HG03095 (cell line): ENCODE data around the gene WASHC2C.
"Not testable (repeated sequence)": the region's sequence is repeated elsewhere in the genome, so short reads cannot be mapped to it uniquely, and the experiment has no call there.

Experiments used
- ATAC-seq: cut with Tn5 transposase; IDR thresholded peaks from one replicate; pipeline ENCODE4 v1.9.1; 2021; ENCODE audit warnings: moderate library complexity; ENCODE audit not compliant: unreplicated experiment

WASHC2C gene

DNA sequence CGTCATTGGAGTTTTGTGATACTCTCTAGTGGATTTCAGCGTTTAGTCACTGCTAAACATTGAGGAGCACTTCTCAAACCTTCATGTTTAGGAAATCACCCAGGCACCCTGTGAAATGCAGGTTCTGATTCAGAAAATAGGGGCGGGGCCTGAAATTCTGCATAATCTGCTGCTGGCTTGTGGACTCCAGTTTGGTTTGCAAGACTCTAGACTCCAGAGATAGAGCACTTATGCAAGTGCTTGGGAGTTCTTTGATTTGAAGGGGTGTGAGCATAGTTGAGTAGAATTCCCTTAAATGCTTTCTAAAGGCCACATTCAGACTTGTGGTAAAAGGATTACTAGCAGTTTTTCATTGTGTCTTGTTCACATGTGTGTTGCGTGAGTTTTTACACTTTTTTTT, 41.3 kb downstream of the WASHC2C start:
- not testable (repeated sequence) for ATAC-seq

DNA sequence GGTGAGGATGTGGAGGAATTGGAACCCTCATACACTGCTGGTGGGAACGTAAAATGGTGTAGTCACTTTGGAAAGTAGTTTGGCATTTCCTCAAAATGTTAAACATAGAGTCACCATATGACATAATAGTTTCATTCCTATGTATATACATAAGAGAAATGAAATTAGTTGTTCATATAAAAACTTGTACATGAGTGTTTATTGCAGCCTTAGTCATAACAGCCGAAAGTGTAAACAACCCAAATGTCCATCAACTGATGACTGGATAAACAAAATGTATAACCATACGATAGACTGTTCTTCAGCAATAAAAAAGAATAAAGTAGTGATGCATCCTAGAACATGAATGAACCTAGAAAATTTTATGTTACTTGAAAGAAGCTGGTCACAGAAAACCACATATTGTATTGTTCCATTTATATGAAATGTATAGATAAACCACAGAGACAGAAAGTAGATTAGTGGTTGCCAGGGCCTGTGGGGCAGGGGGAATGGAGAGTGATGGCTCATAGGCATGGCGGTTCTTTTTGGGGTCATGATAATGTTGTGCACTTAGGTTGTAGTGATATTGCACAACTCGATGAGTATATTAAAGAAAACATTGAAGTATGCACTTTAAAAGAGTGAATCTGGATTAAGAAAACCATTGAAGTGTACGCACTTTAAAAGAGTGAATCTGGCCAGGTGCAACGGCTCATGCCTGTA, 44.8 kb downstream of the WASHC2C start:
- not testable (repeated sequence) for ATAC-seq

DNA sequence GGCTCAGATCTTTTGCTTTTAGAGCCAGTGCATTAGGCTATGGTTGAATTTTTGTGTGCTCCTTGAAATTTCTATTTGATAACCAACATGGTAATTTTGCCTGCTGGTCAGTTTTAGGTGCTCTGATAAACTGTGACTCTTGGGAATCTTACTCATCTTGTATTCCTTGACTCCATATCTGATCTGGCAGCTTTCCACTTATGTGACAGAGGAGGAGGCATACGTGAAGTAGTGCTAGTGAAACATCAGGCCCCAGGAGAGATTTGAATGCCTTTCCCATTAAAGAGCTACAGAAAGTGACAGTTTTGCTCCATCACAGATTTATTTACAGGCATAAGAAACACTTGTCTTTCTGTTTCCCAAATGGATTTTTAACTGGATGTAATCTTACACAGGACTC, 59.2 kb downstream of the WASHC2C start:
- ATAC-seq = not testable (repeated sequence)

DNA sequence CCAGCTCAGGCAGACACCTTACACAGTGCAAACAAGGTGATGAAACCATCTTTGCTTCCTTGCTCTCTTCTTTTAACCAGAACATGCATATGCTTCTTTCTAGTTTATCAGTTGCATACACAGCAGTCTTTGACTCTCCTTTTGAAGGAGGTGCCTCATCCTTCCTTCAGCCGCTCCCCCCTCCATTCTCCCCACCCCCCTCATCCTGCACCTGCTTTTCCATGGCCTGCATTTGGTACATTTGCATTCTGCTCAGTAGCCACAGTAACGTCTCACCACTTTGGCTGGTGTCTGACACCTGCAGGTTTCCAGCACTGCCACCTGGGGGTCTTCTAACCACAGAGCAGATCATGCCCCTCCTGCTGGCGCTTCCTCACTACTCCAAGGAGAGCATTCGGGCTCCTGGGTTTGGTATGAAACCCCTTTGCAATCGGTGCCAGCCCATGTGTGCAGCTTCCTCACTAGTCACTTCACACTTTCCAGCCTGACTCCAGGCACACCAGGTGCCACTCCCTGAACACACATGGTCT, 60.2 kb downstream of the WASHC2C start:
- ATAC-seq = not testable (repeated sequence)

DNA sequence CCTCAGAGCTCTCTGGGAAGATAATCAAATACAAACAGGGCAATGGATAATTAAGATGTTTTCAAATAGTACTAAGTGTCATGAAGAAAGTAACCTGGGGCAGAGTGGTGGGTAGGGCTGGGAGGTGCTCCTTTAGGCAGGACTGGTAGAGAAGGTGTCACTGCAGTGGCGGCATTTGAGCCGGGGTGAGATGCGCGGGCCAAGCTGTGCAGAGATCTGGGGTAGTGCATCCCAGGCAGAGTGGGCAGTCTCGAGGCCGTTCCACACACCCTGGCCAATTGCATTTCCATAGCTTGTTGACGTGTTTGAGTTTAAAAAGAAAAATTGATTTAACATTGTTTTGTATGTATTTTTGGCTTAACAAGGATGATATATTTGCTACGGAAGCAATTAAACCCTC, 62.9 kb downstream of the WASHC2C start:
- ATAC-seq = not testable (repeated sequence)

DNA sequence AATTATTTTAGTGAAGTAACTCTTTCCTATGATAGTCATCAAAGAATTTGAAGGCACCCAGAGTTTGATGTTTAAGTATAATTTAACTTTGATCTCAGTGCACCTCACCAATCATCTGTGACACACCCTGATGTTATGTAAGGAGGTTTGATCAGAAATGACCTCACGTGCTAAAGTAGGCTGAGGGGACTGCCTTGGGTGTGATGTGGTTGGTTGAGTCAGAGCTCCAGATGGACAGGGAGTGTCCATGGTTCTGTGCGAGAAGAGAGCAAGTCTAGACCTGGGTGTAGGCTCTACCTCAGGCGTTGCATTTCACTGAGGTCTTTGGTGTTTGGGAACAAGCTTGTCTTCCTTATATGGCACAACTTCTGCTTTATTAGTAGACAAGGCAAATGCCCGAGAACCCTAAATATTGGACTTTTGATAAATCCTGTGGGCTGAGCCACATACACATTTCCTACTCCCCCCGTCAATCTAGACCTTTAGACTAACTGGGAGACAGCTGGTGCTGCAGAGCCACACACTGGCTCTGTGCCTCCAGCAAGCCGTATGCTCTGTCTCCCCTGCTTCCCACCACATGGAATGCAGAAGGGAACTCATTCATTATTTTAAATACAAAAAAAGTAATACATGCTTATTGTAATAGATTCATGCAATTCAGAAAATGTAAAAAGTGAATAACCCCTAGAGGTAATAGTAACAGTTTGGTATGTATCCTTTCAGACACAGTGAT, 63.8 kb downstream of the WASHC2C start:
- not testable (repeated sequence) for ATAC-seq

DNA sequence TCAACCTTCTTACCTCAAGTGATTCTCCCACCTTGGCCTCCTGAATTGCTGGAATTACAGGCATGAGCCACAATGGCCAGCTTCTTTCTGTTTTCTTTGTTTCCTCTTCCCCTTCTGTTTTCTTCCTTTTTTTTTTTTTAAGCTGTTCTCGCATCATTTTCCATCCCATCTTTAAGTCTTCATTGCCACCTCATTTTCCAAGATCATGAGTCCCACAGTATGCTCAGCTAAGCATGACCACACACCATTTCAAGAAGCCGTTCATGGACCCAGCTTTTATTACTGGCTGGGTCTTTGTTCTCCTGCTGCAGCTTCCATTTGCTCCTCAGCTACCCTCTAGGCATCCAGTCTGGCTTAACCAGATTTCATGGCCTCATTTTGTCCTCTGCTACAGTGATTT, 67.7 kb downstream of the WASHC2C start:
- ATAC-seq = not testable (repeated sequence)

DNA sequence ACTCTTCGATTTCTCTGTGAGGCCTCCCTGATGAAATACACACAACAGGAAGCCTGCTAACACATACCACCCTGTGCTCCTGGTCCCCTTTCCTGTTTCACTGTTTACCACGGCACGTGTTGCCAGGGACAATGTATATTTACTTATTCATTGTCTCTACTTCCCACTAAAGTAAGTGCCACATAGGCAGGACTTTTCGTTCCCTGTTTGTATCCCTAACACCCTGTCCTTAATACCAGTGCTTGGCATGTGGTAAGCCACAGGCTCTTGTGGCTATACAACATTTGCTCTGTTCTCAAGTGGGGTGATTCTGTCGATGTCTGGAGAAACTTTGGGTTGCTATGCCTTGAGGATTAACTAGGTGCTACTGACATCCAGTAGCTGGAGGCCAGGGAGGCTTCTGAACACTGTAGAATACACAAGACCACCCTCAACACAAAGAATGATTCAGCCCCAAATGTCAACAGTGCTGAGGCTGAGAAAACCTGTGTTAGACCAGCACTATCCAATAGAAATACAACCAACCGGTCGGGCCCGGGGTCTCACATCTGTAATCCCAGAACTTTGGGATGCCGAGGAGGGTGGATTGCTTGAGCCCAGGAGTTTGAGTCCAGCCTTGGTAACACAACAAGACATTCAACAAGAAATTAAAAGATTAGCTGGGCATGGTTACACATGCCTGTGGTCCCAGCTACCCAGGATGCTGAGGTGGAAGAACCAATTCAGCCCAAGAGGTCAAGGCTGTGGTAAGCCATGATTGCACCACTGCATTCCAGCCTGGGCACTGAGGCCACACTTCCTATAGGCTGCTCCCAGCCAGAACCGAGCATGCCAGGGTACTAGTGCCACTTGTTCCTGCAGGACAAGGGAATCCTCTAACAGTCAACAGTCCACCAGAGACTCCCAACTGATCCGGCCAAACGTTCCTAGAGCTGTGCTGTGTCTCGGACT, 76.3 kb downstream of the WASHC2C start:
- ATAC-seq = not testable (repeated sequence)

DNA sequence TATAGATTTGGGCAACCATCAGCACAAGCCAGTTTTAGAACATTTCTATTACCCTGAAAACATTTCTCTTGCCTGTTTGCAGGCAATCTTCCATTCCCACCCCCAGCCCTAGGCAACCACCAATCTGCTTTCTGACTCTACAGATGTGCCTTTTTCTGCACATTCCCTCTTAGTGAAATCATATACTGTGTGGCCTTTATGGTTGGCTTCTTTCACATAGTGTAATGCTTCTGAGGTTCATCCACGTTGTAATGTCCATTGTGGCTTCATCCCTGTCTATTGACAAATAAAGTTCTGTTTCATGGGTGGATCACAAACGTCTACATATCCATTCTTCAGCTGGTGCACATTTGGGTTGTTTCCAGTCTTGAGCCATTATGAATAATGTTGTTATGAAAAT, 77.9 kb downstream of the WASHC2C start:
- not testable (repeated sequence) for ATAC-seq

DNA sequence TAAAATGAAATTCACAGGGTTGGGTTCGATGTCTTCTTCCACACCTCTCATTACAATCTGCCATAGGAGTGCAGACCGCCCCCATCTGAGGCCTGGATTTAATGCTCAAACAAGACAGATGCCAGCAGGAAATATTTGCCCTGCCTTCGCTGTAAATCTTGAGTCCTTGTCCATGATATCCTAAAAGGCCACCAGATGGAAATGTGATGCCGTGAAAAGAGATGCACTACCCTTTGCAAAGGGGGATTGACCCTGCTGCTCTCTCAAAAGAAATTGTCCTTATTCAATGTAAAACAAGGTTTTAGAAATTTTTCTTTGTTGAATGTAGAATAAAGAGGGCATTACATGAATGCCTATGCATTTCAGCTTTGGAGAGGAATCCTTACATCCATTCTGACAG, 82.8 kb downstream of the WASHC2C start:
- no peak for ATAC-seq

DNA sequence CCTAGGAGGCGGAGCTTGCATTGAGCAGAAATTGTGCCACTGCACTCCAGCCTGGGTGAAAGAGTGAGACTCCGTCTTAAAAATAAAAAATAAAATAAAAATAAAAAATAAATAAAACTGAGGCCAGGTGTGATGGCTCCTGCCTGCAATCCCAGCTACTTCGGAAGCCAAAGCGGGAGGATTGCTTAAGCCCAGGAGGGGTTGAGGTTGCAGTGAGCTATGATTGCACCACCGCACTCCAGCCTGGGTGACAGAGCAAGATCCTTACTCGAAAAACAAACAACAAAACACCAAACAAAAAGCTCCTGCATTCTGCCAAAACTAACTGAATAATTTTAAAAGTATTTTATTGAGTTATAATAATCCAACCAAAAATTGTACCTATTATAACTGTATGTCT, 84.0 kb downstream of the WASHC2C start:
- no peak for ATAC-seq

DNA sequence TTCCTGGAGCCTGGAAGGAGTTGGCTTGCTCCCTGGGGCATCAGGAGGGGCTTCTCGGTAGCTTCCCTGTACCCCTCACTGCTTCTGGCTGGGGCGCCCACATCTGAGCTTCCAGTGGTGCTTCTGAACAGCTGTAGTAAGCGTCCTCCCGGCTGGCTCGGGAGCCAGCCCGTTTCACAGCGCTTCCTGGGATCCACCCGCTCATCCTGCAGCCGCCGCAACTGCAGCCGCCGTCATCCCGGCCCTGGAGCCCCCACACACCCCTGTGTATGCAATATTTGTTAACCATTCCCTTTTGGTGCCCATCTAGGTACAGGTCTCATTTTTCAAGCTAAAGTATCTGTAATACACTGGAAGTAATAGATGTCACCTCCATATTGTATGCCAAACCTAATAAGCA, 85.9 kb downstream of the WASHC2C start:
- ATAC-seq = not testable (repeated sequence)

DNA sequence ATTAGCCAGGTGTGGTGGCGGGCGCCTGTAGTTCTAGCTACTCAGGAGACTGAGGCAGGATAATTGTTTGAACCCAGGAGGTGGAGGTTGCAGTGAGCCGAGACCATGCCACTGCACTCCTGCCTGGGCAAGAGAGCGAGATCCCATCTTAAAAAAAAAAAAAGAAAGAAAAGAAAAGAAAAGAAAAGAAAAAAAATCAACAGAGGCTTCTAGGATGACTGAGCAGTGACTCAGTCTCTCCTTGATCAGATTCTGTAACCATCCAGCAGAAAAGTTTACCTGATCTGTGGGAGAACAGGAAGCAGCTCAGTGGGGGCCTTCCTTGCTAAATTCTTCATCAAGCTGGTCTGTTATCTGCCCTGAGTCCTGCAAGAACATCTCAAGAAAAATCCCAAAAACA, 87.1 kb downstream of the WASHC2C start:
- not testable (repeated sequence) for ATAC-seq

DNA sequence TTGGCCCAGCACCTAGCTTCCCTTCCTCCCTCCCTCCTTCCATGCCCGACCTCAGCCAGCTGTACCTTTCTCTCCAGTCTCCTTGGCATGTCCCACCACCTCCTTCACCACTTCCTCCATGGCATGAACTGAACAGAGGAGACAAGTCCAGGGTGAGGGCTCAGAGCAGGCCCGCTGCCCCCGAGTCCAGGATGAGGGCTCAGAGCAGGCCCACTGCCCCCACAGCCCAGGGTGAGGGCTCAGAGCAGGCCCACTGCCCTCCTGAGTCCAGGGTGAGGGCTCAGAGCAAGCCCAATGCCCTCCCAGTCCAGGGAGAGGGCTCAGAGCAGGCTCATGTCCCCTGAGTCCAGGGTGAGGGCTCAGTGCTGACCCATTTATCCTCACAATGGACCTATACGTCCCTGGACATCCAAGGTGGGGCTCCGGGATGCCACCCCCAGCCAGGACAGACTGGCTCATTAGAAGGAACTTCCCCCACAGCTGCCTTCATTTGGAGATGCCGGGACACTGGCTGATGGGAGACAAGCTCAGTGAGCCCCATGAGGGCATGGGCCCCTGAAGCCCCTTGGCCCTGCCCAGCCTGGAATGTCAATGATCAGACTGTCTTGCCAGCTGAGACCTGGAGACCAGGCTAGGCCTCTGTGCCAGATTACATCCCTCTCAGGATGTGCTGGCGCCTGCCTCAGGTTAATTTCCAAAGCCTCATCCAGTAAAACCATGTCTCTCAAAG, 90.2 kb downstream of the WASHC2C start:
- no peak for ATAC-seq

DNA sequence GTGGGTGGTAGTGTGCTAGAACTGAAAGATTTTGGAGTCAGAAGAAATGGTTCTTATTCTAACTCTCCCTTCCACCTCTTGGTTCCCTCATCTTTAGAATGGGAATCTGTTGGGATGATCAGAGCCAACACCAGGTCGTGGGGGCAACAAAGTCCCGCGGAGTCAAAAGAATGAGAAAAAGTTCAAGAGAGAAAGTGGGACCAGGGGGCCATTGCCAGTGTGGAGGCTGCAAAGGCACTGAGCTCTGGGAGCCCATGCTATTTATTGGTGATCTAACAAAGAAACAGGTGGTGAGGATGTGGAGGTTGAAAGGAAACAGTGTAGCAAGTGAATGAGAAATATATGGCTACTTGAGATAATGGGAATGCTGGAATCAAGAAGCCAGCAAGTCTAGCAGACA, 90.8 kb downstream of the WASHC2C start:
- ATAC-seq = no peak

DNA sequence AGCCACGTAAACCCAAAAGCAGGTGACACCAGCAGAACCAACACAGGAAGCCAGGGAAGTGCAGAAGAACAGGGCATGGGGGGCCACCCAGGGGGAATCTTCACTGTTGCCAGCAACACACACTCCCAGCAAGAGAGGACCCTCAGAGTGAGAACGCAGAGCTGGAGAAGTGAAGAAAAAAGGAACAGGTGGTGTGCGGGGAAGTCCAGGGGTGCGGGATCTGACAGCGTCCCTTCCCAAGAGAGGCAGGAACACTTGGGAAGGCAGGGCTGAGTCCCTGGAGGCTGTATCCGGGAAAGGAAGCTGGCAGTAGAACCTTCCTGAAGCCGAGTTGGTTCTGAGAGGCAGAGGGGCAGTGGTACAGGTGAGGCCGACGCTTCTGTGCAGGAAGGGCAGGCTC, 92.5 kb downstream of the WASHC2C start:
- no peak for ATAC-seq

DNA sequence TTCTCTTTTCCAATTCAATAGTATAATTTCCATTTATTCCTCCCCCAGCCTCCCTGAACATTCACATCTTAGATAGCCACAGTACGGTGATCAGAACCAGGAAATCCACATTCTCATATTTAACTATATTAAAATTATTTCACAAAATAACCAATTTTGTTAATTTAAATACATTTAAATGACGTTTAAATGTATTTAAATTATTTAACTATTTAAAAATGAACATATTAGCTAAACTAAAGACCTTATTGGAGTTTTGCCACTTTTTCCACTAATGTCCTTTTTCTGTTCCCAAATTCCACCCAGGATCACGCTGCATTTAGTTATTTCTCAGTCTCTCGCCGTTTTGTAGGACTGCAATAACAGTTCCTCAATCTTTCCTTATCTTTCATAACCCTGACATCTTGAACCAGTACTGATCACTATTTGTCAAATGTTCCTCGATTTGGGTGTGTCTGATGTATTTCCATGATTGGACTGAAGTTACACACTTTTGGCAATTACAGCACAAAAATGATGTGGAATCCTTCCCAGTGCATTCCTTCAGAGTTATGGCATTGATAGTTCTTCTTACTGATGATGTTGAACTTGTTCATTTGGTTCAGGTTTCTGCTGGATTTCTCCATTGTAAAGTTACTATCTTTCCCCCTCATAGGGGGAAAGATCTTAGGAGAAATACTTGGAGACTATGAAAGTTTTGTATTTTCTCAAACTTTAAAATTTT, 93.2 kb downstream of the WASHC2C start:
- not testable (repeated sequence) for ATAC-seq

DNA sequence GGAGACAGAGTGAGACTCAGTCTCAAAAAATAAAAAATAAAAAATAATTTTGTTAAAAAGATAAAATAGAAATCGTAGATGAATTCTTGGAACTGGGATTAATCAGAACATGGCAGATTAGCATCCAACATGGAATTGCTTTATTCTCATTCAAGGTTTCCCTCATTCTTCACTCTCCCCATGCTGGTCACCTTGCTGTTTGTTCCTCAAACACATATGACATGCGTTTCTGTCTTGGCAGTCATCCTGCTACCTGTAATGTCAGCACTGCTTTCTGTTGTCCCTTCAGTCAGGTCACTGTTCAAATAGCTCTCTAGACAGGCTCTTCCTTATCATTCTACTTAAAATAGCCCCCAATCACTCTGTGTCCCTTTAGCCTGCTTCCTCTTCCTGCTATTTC, 95.9 kb downstream of the WASHC2C start:
- not testable (repeated sequence) for ATAC-seq
